HL-60/S4 (cell line): ENCODE results near the gene AADAC.
"Not testable (repeated sequence)": the region's sequence is repeated elsewhere in the genome, so short reads cannot be mapped to it uniquely, and the experiment has no call there.

ENCODE experiments used
- in situ Hi-C: fragments of 300-500 bp; cut with MboI; formaldehyde crosslinking; loops from 2 replicates; pipeline ENCODE4 v1.14.3; 2022; ENCODE audit warnings: low sequenced_read_pairs

AADAC gene

DNA sequence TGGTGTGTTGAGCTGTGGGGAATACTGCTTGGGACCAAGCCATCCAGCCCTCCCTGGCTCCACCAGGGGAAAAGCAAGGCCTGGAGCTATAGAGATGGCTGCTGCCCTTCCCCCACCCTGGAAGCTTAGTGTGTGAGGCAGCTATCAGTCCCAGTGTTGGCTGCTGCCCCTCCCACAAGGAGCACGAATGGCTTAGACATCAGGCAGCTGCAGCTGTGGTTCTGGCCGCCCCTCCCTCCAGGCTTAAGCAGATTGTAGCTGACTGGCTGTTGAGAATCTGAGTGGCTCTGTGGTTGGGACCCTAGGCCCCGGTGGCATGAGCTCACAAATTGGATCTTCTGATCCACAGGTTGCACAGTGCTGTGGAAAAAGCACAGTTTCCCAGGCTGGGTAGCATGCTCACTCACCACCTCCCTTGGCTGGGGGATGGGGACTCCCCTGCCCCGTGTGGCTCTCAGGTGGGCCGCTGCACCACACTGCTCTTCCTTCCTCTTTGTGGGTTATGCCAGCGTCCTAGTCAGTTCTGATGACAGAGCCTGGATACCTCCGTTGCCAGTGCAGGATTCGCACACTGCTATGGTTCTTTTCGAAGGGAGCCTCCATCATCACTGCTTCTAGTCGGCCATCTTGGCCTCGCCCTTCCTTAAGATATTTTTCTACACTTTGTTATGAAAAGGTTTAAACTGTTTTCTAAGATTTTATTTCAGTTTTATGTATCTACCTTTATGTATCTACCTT, 38.3 kb downstream of the AADAC start:
- in situ Hi-C loops, result no loop called here

DNA sequence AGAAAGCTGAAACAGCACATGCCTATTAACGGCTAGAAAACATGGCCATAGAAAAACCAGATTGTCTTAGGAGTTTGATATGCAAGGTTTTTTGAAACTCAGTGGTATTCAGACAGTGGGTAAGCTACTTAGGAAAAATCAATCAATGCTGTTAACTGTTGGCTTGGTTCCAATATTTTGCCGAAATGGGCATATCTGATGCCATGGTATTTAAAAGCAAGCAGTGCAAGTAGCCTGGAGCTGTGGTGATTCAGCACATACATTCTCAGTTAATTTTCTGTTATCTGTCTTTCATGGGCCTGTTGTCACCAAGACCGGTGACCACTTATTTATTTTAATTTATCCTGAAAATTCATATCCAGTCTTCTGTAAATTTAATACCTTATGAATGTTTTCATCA, 42.2 kb downstream of the AADAC start:
- in situ Hi-C loops, result no loop called here

DNA sequence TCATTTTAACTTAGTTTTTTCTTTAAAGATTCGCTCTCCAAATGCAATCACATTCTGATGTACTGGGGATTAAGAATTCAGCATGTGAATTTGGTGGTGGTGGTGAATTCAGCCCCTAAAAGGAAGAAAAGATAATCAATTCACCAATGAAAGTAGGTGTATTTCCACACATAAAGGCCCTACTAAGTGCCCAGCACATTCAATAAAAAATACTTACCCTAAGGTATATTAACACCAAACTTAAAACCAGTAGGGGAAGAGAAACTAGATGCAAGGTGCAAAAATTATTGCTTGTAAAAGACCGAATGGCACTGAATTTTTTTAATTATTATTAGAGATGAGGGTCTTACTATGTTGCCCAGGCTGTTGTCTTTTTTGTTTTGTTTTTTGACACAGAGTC, 42.7 kb downstream of the AADAC start:
- in situ Hi-C loops, result no loop called here

DNA sequence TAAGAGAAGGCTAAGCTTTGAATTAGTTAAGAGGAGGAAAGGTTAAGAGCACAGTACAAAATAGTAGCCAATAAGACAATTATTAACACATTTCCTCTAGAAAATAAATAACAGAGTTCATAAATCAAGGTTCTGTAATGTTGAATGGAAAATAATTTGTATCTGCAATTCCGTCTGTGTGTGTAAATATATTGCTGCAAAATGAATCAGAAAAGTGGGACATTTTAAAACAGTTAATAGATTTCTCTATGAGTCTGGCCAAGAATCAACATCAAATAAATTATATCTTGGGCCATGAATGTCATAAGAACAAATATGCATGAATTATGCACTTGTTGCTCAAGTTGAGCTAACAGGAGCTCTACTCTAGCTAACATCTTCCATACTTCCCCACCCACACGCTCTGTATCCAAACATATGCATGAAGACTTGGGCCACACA, 45.3 kb downstream of the AADAC start:
- in situ Hi-C loops, result no loop called here

DNA sequence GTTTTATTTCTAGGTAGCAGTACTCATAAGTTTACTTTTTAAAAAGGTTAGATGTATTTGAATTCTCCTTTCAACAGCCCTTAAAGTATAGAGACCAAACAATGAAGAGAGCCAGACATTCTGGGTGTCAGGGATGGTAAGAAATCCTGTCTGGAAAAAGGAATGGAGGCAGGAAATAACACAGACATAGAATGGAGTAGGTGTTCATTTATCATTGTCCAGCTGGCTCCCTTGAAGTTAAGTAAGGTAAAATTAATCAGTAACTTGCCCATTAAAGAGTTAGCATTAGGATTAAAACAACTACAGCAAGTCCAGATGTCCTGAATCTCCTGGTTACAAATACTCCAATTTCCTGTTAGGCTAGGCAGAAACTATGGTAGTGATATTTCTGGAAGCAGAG, 46.0 kb downstream of the AADAC start:
- in situ Hi-C loops, result no loop called here

DNA sequence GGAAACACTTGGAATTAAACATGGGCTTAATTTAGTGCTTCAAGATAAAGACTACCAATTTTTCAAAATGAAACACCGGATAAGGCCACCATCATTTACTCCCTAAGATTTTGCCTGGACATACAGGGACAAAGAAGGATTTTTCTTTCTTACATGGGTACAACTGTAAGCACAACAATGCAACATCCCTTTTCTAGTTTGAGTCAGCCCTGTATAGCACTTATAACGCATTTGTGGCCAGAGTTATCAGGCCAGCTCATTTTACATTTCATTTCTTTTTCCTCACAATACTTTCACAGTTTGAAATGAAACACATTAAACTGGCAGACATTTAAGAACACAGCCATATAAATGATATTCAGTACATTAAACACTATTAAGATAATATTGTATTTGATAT, 49.7 kb downstream of the AADAC start:
- in situ Hi-C loops, result no loop called here

DNA sequence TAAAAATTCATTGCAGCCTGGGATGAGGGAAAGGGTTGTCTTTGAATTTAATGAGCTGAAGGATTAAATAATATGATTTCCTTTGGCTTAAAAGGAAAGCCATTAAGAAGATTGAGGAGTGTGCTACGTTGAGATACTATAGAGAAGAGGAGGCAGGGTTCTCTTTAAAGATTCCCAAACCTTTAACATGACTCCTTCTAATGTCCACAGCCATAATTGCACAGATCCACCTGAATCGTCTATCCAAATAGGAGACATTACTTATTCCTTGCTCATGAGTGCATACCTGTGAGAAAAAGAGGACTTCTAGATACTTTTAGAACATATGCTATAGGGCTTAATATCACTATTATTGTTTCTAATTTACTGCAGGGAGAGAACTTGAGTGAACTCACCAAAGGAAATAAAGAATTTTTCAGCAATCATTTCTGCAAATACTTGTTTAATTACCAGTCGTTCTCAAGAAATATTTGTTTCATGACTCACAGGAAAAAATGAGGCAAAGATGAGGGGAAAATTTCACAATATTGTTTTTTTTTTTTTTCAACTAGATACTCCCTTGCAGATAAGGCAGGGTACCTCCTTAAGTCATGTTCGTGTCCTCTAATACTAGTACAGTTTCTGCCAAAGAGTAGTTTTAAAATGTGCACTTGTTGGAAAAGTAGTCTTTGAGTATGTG, 50.6 kb downstream of the AADAC start:
- in situ Hi-C loops, result no loop called here

DNA sequence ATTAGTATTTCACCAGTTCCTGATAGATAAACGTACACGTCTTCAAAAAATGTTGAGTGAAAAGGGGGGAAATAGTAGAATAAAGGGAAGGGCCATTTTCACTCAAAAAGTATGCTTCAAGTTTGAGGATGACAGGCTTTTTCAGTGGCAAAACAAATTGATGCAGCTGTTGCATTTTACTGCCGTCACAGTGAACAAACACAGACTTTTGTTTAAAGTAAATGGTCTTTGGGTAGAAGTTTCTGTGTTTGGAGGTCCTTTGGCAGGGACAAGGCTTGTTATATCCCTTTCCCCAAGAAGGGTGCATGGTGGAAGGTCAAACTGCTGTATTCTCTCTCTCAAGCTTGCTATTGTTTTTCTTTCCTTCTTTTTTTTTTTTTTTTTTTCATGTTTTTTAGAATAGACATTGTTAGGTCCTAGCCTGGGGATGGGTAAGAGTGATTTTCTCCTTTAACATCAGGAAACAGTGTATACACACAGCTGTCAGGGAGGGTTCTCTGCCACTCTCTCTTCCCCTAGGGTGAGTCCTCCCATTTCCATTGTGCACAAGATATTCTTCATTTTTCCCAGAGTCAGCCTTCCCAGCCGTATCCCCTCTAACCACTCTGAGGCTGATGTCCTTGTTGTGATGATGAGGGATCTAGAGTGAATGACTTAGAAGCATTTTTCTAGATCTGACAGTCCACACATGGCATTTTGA, 52.9 kb downstream of the AADAC start:
- in situ Hi-C loops, result no loop called here

DNA sequence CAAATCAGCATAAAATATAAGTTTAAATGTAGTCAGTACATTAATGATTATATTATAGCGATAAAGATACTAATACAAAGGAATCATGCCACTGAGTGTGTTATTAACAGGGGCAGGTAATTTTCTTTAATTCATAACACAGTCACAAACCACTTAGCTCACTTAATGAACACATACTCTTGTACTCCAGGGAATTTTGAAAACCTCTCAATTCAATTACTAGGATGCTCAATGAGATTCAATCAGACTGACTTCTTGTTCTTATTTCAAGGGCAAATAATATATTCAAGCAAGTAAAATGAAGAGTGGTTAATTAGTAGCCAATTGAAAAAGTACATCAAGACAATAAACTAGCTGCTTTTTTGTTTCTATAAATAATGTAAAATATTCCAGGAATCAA, 53.8 kb downstream of the AADAC start:
- in situ Hi-C loops, result no loop called here

DNA sequence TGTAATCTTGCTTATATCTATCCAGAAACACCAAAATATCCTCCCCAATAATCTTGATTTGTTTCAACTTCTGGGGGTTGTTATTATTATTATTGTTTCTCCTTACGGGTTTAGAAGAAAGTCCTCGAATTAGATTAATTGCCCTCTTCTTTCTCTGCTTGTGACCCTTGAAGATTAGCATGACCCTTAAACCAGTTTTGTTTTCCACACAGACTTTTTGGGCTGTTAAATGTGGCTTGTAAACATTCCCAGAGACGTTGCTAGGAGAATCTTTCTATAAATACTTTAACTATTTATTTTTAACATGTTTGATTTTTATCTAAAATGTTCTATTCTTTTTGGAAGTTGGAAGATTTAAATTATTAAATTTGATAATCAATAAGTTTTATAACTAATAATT, 55.3 kb downstream of the AADAC start:
- in situ Hi-C loops, result no loop called here

DNA sequence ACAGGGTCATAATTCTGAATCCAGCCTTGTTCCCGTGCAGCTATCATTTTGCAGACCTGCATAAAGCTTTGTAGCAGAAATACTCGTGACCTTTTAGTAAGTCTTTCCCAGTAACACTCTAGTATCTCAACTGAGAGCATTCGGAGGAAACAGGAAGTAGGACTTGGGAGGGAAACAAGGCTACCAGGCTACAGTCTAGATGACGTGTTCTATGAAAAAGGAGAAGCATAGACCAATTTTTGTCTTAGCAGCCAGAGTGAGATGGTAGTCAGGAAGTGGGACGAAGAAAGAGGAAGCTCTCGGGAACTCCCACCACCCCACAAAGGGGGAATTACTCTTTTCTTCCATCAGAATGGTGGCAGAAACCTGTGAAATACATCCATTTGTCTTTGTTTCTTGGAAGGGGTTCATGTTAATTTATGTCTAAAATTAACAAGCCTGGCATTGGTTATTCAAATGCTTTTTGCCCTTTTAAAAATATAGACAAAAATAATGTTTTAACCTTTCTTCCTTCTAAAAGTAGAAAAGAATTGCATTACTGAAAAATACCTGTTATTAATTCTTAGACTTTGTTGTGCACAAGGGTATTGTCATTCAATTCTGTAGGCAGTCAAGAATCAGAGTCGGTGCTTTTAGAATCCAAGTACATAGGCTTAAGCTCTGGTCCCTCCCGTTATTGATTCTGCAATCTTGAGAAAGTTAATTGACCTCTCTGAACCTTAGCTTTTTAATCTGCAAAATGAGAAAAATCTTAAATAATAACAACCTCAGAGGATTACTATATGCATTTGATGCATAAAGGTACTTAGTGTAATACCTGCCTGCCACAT, 57.9 kb downstream of the AADAC start:
- in situ Hi-C loops, result no loop called here

DNA sequence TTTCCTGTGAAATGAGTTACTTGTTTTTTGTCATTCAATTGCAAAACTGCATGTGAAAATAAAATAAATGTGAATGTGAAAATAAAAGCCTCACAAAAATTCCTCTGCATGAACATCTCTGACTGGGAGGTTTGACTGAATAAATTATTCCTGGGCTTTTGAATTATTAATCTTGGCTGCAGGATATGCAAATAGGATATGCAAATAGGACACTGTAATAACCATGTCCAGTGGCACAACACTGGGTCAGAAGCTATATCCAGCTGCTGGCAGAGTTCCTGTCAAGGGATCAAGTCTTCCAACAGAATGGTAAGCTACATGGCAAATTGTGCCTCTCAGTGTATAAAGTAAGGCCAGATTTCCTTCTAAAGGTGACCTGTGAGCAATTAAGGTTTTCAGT, 59.5 kb downstream of the AADAC start, which contains the start of gene SUCNR1:
SUCNR1 (plus strand) TSS at position 246 of the 400 bp plus-strand sequence. CDS start 6,250 bp downstream, outside the sequence.
- in situ Hi-C loops, result no loop called here

DNA sequence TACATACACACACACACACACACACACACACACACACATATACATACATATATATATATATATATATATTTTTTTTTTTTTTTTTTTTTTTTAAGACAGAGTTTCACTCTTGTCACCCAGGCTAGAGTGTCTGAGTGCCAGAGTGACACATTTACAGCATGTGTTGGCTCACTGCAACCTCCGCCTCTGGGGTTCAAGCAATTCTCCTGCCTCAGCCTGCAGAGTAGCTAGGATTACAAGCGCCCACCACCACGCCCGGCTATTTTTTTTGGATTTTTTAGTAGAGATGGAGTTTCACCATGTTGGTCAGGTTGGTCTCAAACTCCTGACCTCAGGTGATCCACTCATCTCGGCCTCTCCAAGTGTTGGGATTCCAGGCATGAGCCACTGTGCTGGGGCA, 60.2 kb downstream of the AADAC start:
- in situ Hi-C loops, result not testable (repeated sequence)

DNA sequence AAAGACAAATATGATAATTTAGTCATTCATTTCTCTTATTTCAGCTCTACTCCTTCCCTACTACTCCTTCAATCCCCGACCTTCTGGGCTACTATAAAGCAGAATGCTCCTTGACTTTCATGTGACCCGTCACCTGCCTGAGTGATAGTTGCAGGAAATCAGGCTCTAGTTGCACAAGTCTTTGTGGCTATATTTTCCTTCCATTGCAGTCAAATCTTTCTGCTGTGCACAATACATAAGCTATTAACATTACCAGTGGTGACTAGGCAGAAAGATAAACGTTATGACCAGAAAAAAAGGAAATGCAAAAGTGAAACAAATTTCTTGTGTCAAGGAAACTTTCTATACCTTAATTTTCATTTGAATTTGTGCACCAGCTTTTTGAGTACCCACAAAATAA, 61.8 kb downstream of the AADAC start:
- in situ Hi-C loops, result no loop called here

DNA sequence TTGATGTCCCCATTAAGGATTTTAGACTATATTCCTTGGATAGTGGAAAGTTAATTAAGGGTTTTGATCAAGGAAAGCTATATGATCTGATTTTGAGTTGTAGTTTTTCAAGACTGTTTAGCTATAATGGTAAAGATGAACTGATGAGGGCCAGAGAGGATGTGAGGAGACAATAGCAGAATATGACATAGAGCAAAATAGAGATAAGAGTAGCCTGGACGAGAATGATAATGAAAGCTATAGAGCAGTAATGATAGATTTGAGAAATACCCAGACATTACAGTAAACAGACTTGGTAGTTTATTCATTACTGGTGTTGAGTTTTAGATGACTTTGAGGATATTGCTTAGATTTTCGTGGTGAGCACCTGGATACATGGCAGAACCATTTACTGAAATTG, 63.4 kb downstream of the AADAC start:
- in situ Hi-C loops, result no loop called here
